ENCODE results near the gene CFH. TPM values are rescaled to one million over a fixed set of nuclear protein-coding genes. Genes with fewer than 3 reads are reported as not detected.

CFH gene
- total and polyA plus RNA-seq, 7 donors = 5.3 to 40.2 (median 31.6) TPM

DNA sequence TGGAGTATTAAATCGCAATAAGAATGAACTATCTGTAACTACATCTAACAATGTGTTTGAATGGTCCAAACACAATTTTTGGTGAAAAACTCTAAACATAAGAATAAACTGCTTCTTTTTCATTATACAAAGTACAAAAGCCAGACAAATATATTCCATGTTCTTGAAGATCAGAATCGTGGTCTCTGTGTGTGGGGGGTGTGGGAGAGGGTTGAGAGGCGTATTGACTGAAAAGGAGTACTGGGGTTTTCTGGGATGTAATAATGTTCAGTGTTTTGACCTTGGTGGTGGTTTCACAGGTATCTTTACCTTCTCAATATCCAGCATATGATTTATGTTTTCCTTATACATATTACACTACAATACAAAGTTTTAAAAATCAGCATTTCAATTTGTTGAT lies 764 bp upstream of the CFH start:
- DNase-seq = no peak
- H3K36me3 ChIP-seq = no peaks in the 10 kb centered on the region
- no peaks in the 10 kb centered on the region for H3K4me1 ChIP-seq
- H3K9me3 ChIP-seq = no peaks in the 10 kb centered on the region
- H3K27me3 ChIP-seq = no peaks in the 10 kb centered on the region
- H3K4me3 ChIP-seq = no peak overlapping the region
- TF ChIP-seq POLR2A (IDR thresholded peaks at IDR 0.05) = no peak
- TF ChIP-seq POLR2AphosphoS5 (IDR thresholded peaks at IDR 0.05) = no peak
- TF ChIP-seq EP300 (IDR thresholded peaks at IDR 0.05) = no peak
- intact Hi-C loops (cut with DNase I) = no loop called here
- peak overlapping the region in 1 of 4 donors; percentile 54 for H3K27ac ChIP-seq
- WGBS, 2 donors = 65 to 70% methylated on average over 3 of the region's 3 CpGs

DNA sequence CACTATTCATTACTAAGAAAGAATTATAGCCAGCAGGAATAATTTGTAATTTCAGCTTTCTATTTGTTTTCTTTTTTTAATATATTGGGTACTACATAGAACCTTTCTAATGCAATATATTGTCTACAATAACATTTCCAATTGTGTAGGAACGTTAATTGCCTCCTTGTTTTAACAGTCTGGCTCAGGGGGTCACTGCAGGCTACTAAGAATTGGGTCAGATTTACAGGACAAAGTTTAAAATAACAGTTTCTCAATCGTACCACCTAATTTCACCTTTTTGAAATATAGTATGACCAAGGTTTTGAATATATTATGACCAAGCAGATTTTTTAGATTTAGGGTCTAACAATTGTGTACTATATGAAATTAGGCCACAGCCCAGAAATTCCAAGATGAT lies 2.4 kb downstream of the CFH start:
- H3K27ac ChIP-seq = no peak overlapping the region
- TF ChIP-seq POLR2A (IDR thresholded peaks at IDR 0.05) (no peak), EP300 (IDR thresholded peaks at IDR 0.05) (no peak), POLR2AphosphoS5 (IDR thresholded peaks at IDR 0.05) (no peak)
- TF ChIP-seq, protein P1, sequence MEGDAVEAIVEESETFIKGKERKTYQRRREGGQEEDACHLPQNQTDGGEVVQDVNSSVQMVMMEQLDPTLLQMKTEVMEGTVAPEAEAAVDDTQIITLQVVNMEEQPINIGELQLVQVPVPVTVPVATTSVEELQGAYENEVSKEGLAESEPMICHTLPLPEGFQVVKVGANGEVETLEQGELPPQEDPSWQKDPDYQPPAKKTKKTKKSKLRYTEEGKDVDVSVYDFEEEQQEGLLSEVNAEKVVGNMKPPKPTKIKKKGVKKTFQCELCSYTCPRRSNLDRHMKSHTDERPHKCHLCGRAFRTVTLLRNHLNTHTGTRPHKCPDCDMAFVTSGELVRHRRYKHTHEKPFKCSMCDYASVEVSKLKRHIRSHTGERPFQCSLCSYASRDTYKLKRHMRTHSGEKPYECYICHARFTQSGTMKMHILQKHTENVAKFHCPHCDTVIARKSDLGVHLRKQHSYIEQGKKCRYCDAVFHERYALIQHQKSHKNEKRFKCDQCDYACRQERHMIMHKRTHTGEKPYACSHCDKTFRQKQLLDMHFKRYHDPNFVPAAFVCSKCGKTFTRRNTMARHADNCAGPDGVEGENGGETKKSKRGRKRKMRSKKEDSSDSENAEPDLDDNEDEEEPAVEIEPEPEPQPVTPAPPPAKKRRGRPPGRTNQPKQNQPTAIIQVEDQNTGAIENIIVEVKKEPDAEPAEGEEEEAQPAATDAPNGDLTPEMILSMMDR (IDR thresholded peaks at IDR 0.05) = no peak
- no peak for DNase-seq
- H3K36me3 ChIP-seq = no peaks in the 10 kb centered on the region
- no peaks in the 10 kb centered on the region for H3K27me3 ChIP-seq
- WGBS, 2 donors = 41 to 59% methylated on average over 2 of the region's 2 CpGs
- no peaks in the 10 kb centered on the region for H3K9me3 ChIP-seq
- H3K4me3 ChIP-seq = peak overlapping the region in 1 of 4 donors; percentile 26
- intact Hi-C loops (cut with DNase I) = no loop called here
- H3K4me1 ChIP-seq = no peaks in the 10 kb centered on the region

DNA sequence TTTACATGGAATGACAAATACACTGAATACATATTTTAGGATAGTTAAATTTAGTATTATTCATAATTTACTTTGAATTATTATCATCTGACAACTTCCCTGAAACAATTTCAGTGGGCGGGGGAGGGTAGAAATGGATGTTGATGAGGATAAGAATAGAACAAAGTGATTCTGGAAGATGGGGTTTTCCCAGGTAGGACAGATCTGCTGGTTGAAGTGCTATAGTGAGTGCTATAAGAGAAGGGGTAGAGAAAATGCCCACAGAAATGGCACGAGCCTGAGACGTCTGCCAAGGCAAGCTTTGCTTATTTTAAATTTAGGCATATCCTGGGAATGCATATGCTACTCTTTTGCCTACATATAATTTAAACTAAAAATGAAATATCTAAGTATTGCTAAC lies 3.2 kb downstream of the CFH start:
- no peaks in the 10 kb centered on the region for H3K36me3 ChIP-seq
- H3K27ac ChIP-seq = no peak overlapping the region
- WGBS, 2 donors = 76 to 82% methylated on average over 3 of the region's 3 CpGs
- no peak for TF ChIP-seq EP300 (IDR thresholded peaks at IDR 0.05)
- no peak for TF ChIP-seq POLR2AphosphoS5 (IDR thresholded peaks at IDR 0.05)
- TF ChIP-seq, protein P1 (IDR thresholded peaks at IDR 0.05) = no peak
- no peak for TF ChIP-seq POLR2A (IDR thresholded peaks at IDR 0.05)
- no peaks in the 10 kb centered on the region for H3K4me1 ChIP-seq
- intact Hi-C loops (cut with DNase I) = no loop called here
- H3K9me3 ChIP-seq = no peaks in the 10 kb centered on the region
- DNase-seq = no peak
- H3K4me3 ChIP-seq = no peak overlapping the region
- H3K27me3 ChIP-seq = no peaks in the 10 kb centered on the region

DNA sequence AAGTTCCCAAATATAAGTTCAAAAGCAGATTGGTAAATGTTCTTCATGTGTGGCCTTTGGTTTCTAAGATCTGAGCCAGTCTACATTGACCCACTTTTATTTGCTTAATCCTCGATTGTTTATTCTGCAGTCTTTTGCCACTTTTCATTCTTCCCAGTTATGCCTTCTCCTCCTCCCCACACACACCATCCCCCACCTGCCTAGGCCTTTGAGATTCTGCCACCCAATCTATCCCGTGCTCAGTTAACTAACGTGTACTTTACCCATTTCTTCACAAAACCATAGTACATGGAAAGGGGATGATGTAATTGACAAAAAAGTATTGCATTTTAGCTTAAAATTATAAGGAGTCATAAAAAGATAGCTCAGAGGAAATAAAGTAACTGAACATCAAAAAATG lies 3.7 kb downstream of the CFH start:
- no peaks in the 10 kb centered on the region for H3K36me3 ChIP-seq
- no peak for DNase-seq
- intact Hi-C loops (cut with DNase I) = no loop called here
- H3K27me3 ChIP-seq = no peaks in the 10 kb centered on the region
- 62 to 86% methylated on average over 3 of the region's 3 CpGs for WGBS, 2 donors
- no peak overlapping the region for H3K4me3 ChIP-seq
- H3K9me3 ChIP-seq = no peaks in the 10 kb centered on the region
- H3K4me1 ChIP-seq = peaks cover 0 to 1% (median 0%) of the 10 kb centered on the region in 4 donors
- no peak for TF ChIP-seq POLR2A (IDR thresholded peaks at IDR 0.05)
- no peak for TF ChIP-seq EP300 (IDR thresholded peaks at IDR 0.05)
- TF ChIP-seq POLR2AphosphoS5 (IDR thresholded peaks at IDR 0.05) = no peak
- TF ChIP-seq, protein P1 (IDR thresholded peaks at IDR 0.05) = no peak
- H3K27ac ChIP-seq = no peak overlapping the region

DNA sequence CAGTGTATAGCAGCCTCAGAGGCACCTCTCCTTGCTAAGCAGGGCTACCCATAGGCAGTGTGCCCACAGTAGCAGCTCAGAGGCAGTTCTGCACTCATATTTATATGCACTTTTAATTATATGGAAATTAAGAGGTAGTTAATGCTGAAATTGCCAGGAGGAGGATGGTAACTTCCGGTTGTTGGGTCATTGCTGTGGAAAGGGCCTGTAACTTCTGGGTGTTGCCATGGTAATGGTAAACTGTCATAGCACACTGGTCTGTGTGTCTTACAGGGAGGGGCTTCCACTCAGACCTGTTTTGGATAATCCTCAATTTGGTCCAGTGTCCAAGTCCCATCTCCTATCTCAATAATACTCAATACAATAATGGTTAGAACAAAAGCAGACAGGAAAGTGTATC lies 7.6 kb downstream of the CFH start:
- 65 to 72% methylated on average over 1 of the region's 1 CpG for WGBS, 2 donors
- DNase-seq = no peak

More for the DNA sequence above, 7.6 kb downstream of the CFH start:
- no peaks in the 10 kb centered on the region for H3K9me3 ChIP-seq
- TF ChIP-seq POLR2AphosphoS5 (IDR thresholded peaks at IDR 0.05) = no peak
- no peak for TF ChIP-seq POLR2A (IDR thresholded peaks at IDR 0.05)
- no peak for TF ChIP-seq EP300 (IDR thresholded peaks at IDR 0.05)
- TF ChIP-seq, protein P1 (IDR thresholded peaks at IDR 0.05) = no peak
- H3K27me3 ChIP-seq = no peaks in the 10 kb centered on the region
- H3K4me3 ChIP-seq = no peak overlapping the region
- no peaks in the 10 kb centered on the region for H3K36me3 ChIP-seq
- H3K4me1 ChIP-seq = peaks cover 0 to 5% (median 0%) of the 10 kb centered on the region in 4 donors
- no peak overlapping the region for H3K27ac ChIP-seq
- intact Hi-C loops (cut with DNase I) = no loop called here
